ENCODE measurements around the gene CAMTA1. TPM values are rescaled to one million over a fixed set of nuclear protein-coding genes. Genes with fewer than 3 reads are reported as not detected.

Gene CAMTA1
- polyA plus RNA-seq, 1 donor (not counting 4 experiments of a cell fraction or from before 2014, with no cell fraction given) = 51.4 TPM

DNA sequence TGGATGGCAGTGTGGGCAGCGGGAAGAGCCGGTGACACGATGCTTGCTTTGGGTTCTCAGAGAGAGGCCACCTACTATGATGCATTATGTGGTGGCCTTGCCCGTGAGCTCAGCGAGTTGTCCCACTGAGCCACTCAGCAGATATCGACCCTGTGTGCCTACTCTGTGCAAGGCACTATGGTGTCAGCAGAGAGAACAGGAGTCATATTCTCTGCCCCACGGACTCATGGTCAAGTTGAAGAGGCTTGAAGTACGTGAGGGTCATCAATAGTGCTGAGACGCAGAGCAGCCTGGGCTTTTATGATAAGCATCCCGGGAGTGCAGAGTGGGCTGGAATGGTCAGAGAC, 466.2 kb downstream of the CAMTA1 start:
- H3K4me2 ChIP-seq (ENCODE audit: control insufficient read depth, extremely low read depth, insufficient read depth, low read depth, low read length) = no peak overlapping the region
- no peak overlapping the region for H3K4me3 ChIP-seq (ENCODE audit: control insufficient read depth in 2 of 3, extremely low read depth in 1 of 3, insufficient read depth in 2 of 3, low read depth in 1 of 3, low read length in 3 of 3)
- dilution Hi-C loops (cut with MboI; ENCODE audit: extremely low pct_ligation_motif_present, low sequenced_read_pairs) = no loop called here
- no peaks in the 10 kb centered on the region for H3K36me3 ChIP-seq (ENCODE audit: control insufficient read depth in 2 of 2, extremely low read depth in 1 of 2, insufficient read depth in 2 of 2, low read length in 2 of 2)
- H3K9ac ChIP-seq (ENCODE audit: control insufficient read depth, extremely low read depth, insufficient read depth, low read length) = no peak overlapping the region
- H3K27me3 ChIP-seq (ENCODE audit: control insufficient read depth, extremely low read depth, insufficient read depth, low read length) = peaks cover 2% of the 10 kb centered on the region
- H2AFZ ChIP-seq (ENCODE audit: control insufficient read depth, low read length) = no peak overlapping the region
- H3K9me1 ChIP-seq (ENCODE audit: control insufficient read depth, extremely low read depth, insufficient read depth, low read length) = no peaks in the 10 kb centered on the region
- no peak overlapping the region for H3K27ac ChIP-seq (ENCODE audit: control insufficient read depth, insufficient read depth, low read length)
- no peak for FAIRE-seq
- H3K79me2 ChIP-seq (ENCODE audit: control insufficient read depth, insufficient read depth, low read length) = no peaks in the 10 kb centered on the region
- H3K4me1 ChIP-seq (ENCODE audit: control insufficient read depth, extremely low read depth, insufficient read depth, low read length) = peaks cover 5% of the 10 kb centered on the region
- no peak for DNase-seq (ENCODE audit: low read depth, low spot score)
- TF ChIP-seq, protein P1, sequence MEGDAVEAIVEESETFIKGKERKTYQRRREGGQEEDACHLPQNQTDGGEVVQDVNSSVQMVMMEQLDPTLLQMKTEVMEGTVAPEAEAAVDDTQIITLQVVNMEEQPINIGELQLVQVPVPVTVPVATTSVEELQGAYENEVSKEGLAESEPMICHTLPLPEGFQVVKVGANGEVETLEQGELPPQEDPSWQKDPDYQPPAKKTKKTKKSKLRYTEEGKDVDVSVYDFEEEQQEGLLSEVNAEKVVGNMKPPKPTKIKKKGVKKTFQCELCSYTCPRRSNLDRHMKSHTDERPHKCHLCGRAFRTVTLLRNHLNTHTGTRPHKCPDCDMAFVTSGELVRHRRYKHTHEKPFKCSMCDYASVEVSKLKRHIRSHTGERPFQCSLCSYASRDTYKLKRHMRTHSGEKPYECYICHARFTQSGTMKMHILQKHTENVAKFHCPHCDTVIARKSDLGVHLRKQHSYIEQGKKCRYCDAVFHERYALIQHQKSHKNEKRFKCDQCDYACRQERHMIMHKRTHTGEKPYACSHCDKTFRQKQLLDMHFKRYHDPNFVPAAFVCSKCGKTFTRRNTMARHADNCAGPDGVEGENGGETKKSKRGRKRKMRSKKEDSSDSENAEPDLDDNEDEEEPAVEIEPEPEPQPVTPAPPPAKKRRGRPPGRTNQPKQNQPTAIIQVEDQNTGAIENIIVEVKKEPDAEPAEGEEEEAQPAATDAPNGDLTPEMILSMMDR (optimal IDR thresholded peaks at IDR 0.05 in 1 of 3, IDR thresholded peaks at IDR 0.05 in 1 of 3, conservative IDR thresholded peaks at IDR 0.05 in 1 of 3; ENCODE audit: extremely low read depth in 1 of 3, insufficient read depth in 2 of 3, low read length in 3 of 3) = no peak
- TF ChIP-seq EZH2 (IDR thresholded peaks at IDR 0.05; ENCODE audit: low read length) = no peak
- H3K9me3 ChIP-seq (ENCODE audit: control insufficient read depth, low read depth, low read length) = no peaks in the 10 kb centered on the region
- H4K20me1 ChIP-seq (ENCODE audit: control insufficient read depth, extremely low read depth, insufficient read depth, low read length) = no peaks in the 10 kb centered on the region

DNA sequence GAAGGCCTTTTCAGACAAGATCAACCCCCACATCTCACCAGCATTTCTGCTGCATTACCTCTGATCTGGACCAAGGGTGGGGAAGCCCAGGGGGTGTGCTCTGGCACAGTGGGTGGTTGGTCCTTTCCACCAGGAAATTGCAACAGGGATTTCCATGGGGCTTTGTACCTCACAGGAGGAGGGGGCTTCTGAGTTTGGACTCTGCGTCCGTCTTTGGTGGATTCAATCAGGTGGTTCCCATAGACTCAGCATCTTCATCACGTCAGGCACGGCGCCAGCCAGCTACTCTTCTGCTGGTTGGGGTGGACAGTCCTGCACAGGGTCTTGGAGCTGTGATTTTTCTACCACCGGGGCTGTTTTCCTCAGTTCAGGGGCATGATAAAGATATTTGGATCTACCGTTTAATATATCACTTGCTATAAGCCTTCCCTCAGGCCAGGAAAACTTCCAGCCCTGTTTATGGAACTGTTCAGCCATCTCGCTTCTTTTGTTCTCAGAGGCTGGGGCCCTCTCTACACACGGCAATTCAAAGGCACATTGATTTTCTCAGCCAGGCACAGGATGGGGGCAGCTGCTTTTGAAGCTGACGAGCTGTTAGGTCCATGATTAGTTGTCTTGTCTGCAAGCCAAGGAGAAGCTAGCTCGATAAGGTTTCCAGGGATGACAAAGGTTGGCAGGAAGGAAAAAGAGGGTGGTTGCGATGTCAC, 467.3 kb downstream of the CAMTA1 start:
- Histone ChIP-seq H3K9me1 (ENCODE audit: control insufficient read depth, extremely low read depth, insufficient read depth, low read length) (no peaks in the 10 kb centered on the region), H3K79me2 (ENCODE audit: control insufficient read depth, insufficient read depth, low read length) (no peaks in the 10 kb centered on the region), H3K9ac (ENCODE audit: control insufficient read depth, extremely low read depth, insufficient read depth, low read length) (no peak overlapping the region), H3K4me2 (ENCODE audit: control insufficient read depth, extremely low read depth, insufficient read depth, low read depth, low read length) (no peak overlapping the region), H3K4me3 (ENCODE audit: control insufficient read depth in 2 of 3, extremely low read depth in 1 of 3, insufficient read depth in 2 of 3, low read depth in 1 of 3, low read length in 3 of 3) (no peak overlapping the region), H3K36me3 (ENCODE audit: control insufficient read depth in 2 of 2, extremely low read depth in 1 of 2, insufficient read depth in 2 of 2, low read length in 2 of 2) (no peaks in the 10 kb centered on the region), H3K27ac (ENCODE audit: control insufficient read depth, insufficient read depth, low read length) (no peak overlapping the region), H4K20me1 (ENCODE audit: control insufficient read depth, extremely low read depth, insufficient read depth, low read length) (no peaks in the 10 kb centered on the region), H2AFZ (ENCODE audit: control insufficient read depth, low read length) (no peak overlapping the region), H3K4me1 (ENCODE audit: control insufficient read depth, extremely low read depth, insufficient read depth, low read length) (peaks cover 5% of the 10 kb centered on the region), H3K27me3 (ENCODE audit: control insufficient read depth, extremely low read depth, insufficient read depth, low read length) (peaks cover 2% of the 10 kb centered on the region), H3K9me3 (ENCODE audit: control insufficient read depth, low read depth, low read length) (no peaks in the 10 kb centered on the region)
- TF ChIP-seq, protein P1 (optimal IDR thresholded peaks at IDR 0.05 in 1 of 3, IDR thresholded peaks at IDR 0.05 in 1 of 3, conservative IDR thresholded peaks at IDR 0.05 in 1 of 3; ENCODE audit: extremely low read depth in 1 of 3, insufficient read depth in 2 of 3, low read length in 3 of 3) = no peak
- dilution Hi-C loops (cut with MboI; ENCODE audit: extremely low pct_ligation_motif_present, low sequenced_read_pairs) = no loop called here
- no peak for FAIRE-seq
- no peak for DNase-seq (ENCODE audit: low read depth, low spot score)

All from keratinocyte (primary cell).